ENCODE data around the gene RPTOR. TPM values are rescaled to one million over a fixed set of nuclear protein-coding genes. Genes with fewer than 3 reads are reported as not detected.

Gene RPTOR
- polyA plus RNA-seq, 1 donor from 2014 or later, result 8.0 TPM

DNA sequence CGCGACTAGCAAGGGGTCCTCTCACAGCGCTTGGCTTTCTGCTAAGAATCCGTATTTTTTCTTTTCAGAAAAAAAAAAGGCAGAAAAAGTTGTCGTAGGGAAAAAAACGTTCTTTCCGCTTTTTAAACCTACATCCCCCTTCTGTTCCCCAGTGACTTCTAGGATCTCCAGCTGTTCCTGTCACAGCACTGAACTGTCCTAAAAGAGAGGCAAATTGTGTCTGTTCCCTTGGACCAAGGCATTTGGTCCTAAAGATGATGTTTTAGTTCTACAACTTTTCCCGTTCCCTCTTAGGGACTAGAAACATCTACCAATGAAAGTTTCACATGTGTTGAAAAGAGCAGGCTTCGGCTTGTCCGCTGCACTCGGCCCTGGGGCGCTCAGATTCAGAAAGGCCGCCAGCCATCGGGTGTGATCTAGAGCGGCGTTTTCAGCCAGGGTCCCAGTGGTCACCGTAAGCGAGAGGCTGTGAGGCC is 346.3 kb downstream of the RPTOR start:
- Histone ChIP-seq H3K79me2 (replicated peaks; ENCODE audit: insufficient read depth, low read length) (no peaks in the 10 kb centered on the region), H3K27me3 (ENCODE audit: insufficient read depth, low read depth, low read length) (no peaks in the 10 kb centered on the region), H3K9ac (ENCODE audit: low read length) (no peak overlapping the region), H3K4me3 (ENCODE audit: low read length) (no peak overlapping the region), H3F3A (ENCODE audit: insufficient read depth, low read length, poor library complexity, severe bottlenecking) (no peaks in the 10 kb centered on the region), H3K9me3 (ENCODE audit: low read length) (no peaks in the 10 kb centered on the region), H3K36me3 (ENCODE audit: insufficient read depth, low read length) (no peaks in the 10 kb centered on the region), H3K4me2 (ENCODE audit: low read length) (no peak overlapping the region), H3K9me2 (ENCODE audit: insufficient read depth, low read length) (no peaks in the 10 kb centered on the region), H2AFZ (ENCODE audit: low read depth, low read length) (no peak overlapping the region), H3K27ac (ENCODE audit: low read length) (no peak overlapping the region), H4K20me1 (ENCODE audit: insufficient read depth) (no peaks in the 10 kb centered on the region)
- TF ChIP-seq CTCF (IDR thresholded peaks at IDR 0.05; ENCODE audit: poor library complexity, severe bottlenecking), result no peak
- no peak for TF ChIP-seq TAF1 (IDR thresholded peaks at IDR 0.05; ENCODE audit: low read depth)
- no peak for TF ChIP-seq EZH2 (IDR thresholded peaks at IDR 0.05; ENCODE audit: borderline replicate concordance, insufficient read depth, low read length, poor library complexity, severe bottlenecking)
- TF ChIP-seq RAD21 (conservative IDR thresholded peaks at IDR 0.05), result no peak
- TF ChIP-seq POLR2AphosphoS5 (IDR thresholded peaks at IDR 0.05), result no peak
- TF ChIP-seq EP300 (conservative IDR thresholded peaks at IDR 0.05; ENCODE audit: poor library complexity, severe bottlenecking), result no peak
- TF ChIP-seq SMC3 (conservative IDR thresholded peaks at IDR 0.05; ENCODE audit: poor library complexity), result no peak
- TF ChIP-seq REST (IDR thresholded peaks at IDR 0.05; ENCODE audit: borderline replicate concordance), result no peak
- TF ChIP-seq MXI1 (conservative IDR thresholded peaks at IDR 0.05; ENCODE audit: poor library complexity, severe bottlenecking), result no peak

DNA sequence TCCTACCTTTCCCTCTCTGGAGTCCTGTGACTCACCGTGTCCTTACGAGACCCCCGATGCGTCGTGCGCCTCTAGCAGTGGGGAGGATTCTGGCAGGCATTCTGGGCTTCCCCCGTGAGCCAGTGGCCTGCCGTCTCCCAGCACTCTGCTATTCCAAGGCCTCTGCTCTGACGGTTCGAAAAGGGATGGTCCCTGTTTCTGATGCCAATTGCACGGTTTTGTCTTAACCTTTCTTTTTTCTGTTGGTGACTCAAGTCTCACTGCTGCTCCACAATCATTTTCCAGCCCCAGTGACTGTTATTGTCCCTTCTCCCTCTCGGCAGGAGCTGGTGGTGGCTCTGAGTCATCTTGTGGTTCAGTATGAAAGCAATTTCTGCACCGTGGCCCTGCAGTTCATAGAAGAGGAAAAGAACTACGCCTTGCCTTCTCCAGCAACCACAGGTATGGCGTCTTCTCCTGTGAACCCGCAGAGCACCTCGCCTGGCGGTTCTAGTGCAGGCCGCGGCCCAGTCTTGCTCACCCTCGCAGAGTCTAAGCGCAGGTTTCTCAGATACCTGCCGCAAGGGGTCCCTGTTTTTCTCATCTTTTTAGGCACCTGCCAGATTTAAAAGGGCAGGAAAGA is 346.9 kb downstream of the RPTOR start:
- Histone ChIP-seq H3K9me2 (ENCODE audit: insufficient read depth, low read length) (no peaks in the 10 kb centered on the region), H3K9ac (ENCODE audit: low read length) (no peak overlapping the region), H4K20me1 (ENCODE audit: insufficient read depth) (no peaks in the 10 kb centered on the region), H3K4me3 (ENCODE audit: low read length) (no peak overlapping the region), H3K36me3 (ENCODE audit: insufficient read depth, low read length) (no peaks in the 10 kb centered on the region), H3K4me2 (ENCODE audit: low read length) (no peak overlapping the region), H3F3A (ENCODE audit: insufficient read depth, low read length, poor library complexity, severe bottlenecking) (no peaks in the 10 kb centered on the region), H3K27ac (ENCODE audit: low read length) (no peak overlapping the region), H2AFZ (ENCODE audit: low read depth, low read length) (no peak overlapping the region), H3K27me3 (ENCODE audit: insufficient read depth, low read depth, low read length) (no peaks in the 10 kb centered on the region), H3K79me2 (replicated peaks; ENCODE audit: insufficient read depth, low read length) (no peaks in the 10 kb centered on the region), H3K9me3 (ENCODE audit: low read length) (no peaks in the 10 kb centered on the region)
- no peak for TF ChIP-seq MXI1 (conservative IDR thresholded peaks at IDR 0.05; ENCODE audit: poor library complexity, severe bottlenecking)
- no peak for TF ChIP-seq POLR2AphosphoS5 (IDR thresholded peaks at IDR 0.05)
- TF ChIP-seq CTCF (IDR thresholded peaks at IDR 0.05; ENCODE audit: poor library complexity, severe bottlenecking), result no peak
- TF ChIP-seq SMC3 (conservative IDR thresholded peaks at IDR 0.05; ENCODE audit: poor library complexity), result no peak
- no peak for TF ChIP-seq TAF1 (IDR thresholded peaks at IDR 0.05; ENCODE audit: low read depth)
